ENCODE data around the gene SLAMF6.

SLAMF6 gene

GRCh38 chr1:160467576-160467975, 55.5 kb downstream of the SLAMF6 start:
- no peak for DNase-seq (ENCODE audit: low read depth)

- DNase-seq (ENCODE audit: low read depth) = no peak
These were observed 56.1 kb downstream of the SLAMF6 start for GRCh38 chr1:160466961-160467360.

GRCh38 chr1:160465123-160465522, 57.9 kb downstream of the SLAMF6 start:
- DNase-seq (ENCODE audit: low read depth) = no peak

- DNase-seq (ENCODE audit: low read depth) = no peak
These were observed 62.3 kb downstream of the SLAMF6 start for GRCh38 chr1:160460683-160461287.

- DNase-seq (ENCODE audit: low read depth) = no peak
These were observed 62.8 kb downstream of the SLAMF6 start for GRCh38 chr1:160460214-160460642.

GRCh38 chr1:160459687-160460086, 63.4 kb downstream of the SLAMF6 start:
- no peak for DNase-seq (ENCODE audit: low read depth)

GRCh38 chr1:160459056-160459455, 64.0 kb downstream of the SLAMF6 start:
- DNase-seq (ENCODE audit: low read depth) = no peak

GRCh38 chr1:160455153-160455517, 67.9 kb downstream of the SLAMF6 start:
- DNase-seq (ENCODE audit: low read depth) = no peak

GRCh38 chr1:160454371-160455152, 68.5 kb downstream of the SLAMF6 start:
- DNase-seq (ENCODE audit: low read depth) = no peak

GRCh38 chr1:160453443-160453842, 69.6 kb downstream of the SLAMF6 start:
- DNase-seq (ENCODE audit: low read depth) = no peak

GRCh38 chr1:160451859-160452232, 71.2 kb downstream of the SLAMF6 start:
- no peak for DNase-seq (ENCODE audit: low read depth)

GRCh38 chr1:160451119-160451858, 71.8 kb downstream of the SLAMF6 start:
- DNase-seq (ENCODE audit: low read depth) = no peak

GRCh38 chr1:160449494-160449893, 73.6 kb downstream of the SLAMF6 start:
- DNase-seq (ENCODE audit: low read depth) = no peak

- no peak for DNase-seq (ENCODE audit: low read depth)
These were observed 76.0 kb downstream of the SLAMF6 start for GRCh38 chr1:160446945-160447600.

GRCh38 chr1:160439718-160440117, 83.3 kb downstream of the SLAMF6 start:
- no peak for DNase-seq (ENCODE audit: low read depth)

- DNase-seq (ENCODE audit: low read depth) = no peak
These were observed 84.1 kb downstream of the SLAMF6 start for GRCh38 chr1:160438935-160439334.

GRCh38 chr1:160438317-160438918, 84.6 kb downstream of the SLAMF6 start:
- DNase-seq (ENCODE audit: low read depth) = no peak

- no peak for DNase-seq (ENCODE audit: low read depth)
These were observed 85.4 kb downstream of the SLAMF6 start for GRCh38 chr1:160437432-160438316.

- no peak for DNase-seq (ENCODE audit: low read depth)
These were observed 86.1 kb downstream of the SLAMF6 start for GRCh38 chr1:160436966-160437365.
